Breast epithelium (tissue), 4 donors: ENCODE measurements around the gene OLFML3. TPM values are rescaled to one million over a fixed set of nuclear protein-coding genes. Genes with fewer than 3 reads are reported as not detected.
A peak's percentile ranks its signal among the peaks of the same experiment; 100 is the strongest.

ENCODE experiments used
- DNase-seq, 2 donors: peaks; one replicate each; pipeline ENCODE4 v3.0.0-alpha.2; 2019; ENCODE audit warnings: low spot score in 2 of 2
- H3K27ac ChIP-seq, 2 donors: fragments of 200-600 bp; sonication (generic) in 1 of 2; one replicate each; pipeline ENCODE4 v1.5.1; 2016 to 2019; ENCODE audit warnings: mild to moderate bottlenecking in 1 of 2
- H3K27me3 ChIP-seq, 2 donors: fragments of 200-600 bp; sonication (generic) in 1 of 2; one replicate each; pipeline versions ENCODE4 v1.5.1 to v1.6.0; 2017 to 2019; ENCODE audit warnings: control low read depth in 1 of 2, mild to moderate bottlenecking in 1 of 2
- H3K36me3 ChIP-seq: fragments of 200-600 bp; one replicate; pipeline ENCODE4 v1.5.1; 2019
- H3K4me1 ChIP-seq, 2 donors: fragments of 200-600 bp; sonication (generic); one replicate each; pipeline ENCODE4 v1.5.1; 2016 to 2019; ENCODE audit warnings: control low read depth in 1 of 2
- H3K4me3 ChIP-seq, 3 donors: fragments of 200-600 bp; sonication (generic); 1 replicate in 2 of 3; 2 replicates in 1 of 3; pipeline ENCODE4 v1.5.1; 2016 to 2019; ENCODE audit warnings: mild to moderate bottlenecking in 3 of 3, moderate library complexity in 2 of 3
- H3K9me3 ChIP-seq, 2 donors: fragments of 200-600 bp; sonication (generic) in 1 of 2; one replicate each; pipeline ENCODE4 v1.5.1; 2016 to 2019; ENCODE audit warnings: control low read depth in 1 of 2
- POLR2A ChIP-seq: fragments of 450-650 bp; IDR thresholded peaks from one replicate; pipeline ENCODE4 v1.6.1; 2016; ENCODE audit warnings: antibody characterized with exemption, mild to moderate bottlenecking, moderate library complexity
- POLR2AphosphoS5 ChIP-seq, 3 donors: sonication (generic); formaldehyde crosslinking; IDR thresholded peaks; one replicate each; pipeline ENCODE4 v1.6.1; 2017; ENCODE audit warnings: antibody characterized with exemption in 3 of 3
- intact Hi-C: fragments of 100-400 bp; cut with DNase I; formaldehyde crosslinking; loops from one replicate; pipeline ENCODE4 v1.15.1; 2023; ENCODE audit warnings: low total_unique reads
- total RNA-seq, 3 donors: library from RNA; depleted of rRNA; stranded (reverse); fragments of >200 nt; gene quantifications; one replicate each; pipeline ENCODE4 v1.1.0, GENCODE V29; 2016
- TF ChIP-seq, protein P1 (sequence below), 3 donors: fragments of 450-650 bp; IDR thresholded peaks; one replicate each; pipeline ENCODE4 v1.5.1; 2016 to 2017; ENCODE audit warnings: antibody characterized with exemption in 3 of 3, mild to moderate bottlenecking in 3 of 3, moderate library complexity in 3 of 3

Gene OLFML3, protein sequence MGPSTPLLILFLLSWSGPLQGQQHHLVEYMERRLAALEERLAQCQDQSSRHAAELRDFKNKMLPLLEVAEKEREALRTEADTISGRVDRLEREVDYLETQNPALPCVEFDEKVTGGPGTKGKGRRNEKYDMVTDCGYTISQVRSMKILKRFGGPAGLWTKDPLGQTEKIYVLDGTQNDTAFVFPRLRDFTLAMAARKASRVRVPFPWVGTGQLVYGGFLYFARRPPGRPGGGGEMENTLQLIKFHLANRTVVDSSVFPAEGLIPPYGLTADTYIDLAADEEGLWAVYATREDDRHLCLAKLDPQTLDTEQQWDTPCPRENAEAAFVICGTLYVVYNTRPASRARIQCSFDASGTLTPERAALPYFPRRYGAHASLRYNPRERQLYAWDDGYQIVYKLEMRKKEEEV
- total RNA-seq, result 100 to 1,000 TPM in 1 of 3 donors, 10 to 100 TPM in 2; 46.2 to 155 (median 51.2) TPM

DNA sequence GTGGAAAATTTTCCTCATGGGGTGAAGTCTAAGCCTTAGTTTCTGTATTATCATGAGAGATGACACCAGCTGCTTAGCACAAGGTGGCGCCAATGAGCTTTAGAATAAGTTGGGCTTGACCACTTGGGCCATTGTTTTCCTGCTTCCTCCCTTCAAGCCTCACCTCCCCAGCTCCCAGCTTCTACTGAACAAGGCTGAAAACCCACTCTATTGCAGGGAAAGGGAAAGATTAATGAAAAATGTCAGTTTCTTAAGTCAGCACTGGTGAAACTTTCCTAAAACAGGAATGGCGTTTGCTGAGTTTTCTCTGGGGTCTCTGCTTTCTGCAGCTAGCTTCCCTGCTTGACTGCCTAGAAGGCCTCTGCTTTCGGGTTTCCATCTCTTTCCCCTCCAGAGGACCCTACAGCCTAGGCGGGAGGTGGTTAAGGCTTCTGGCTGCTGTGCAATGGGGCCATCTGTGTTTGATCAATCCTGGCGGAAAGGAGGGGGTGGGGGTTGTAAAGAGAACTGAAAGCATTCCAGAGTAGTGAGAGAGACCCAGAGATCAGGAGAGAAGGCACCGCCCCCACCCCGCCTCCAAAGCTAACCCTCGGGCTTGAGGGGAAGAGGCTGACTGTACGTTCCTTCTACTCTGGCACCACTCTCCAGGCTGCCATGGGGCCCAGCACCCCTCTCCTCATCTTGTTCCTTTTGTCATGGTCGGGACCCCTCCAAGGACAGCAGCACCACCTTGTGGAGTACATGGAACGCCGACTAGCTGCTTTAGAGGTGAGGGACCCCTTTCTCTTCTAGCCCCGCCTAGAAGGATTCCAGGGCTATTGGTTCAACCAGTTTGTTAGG, at the start of gene OLFML3:
OLFML3 (plus strand) TSS at position 612 of the 840 bp plus-strand sequence; CDS start at position 655, 43 bp downstream.
- intact Hi-C loops, result no loop called here
- DNase-seq, result peak; percentile 65 to 70
- Histone ChIP-seq H3K36me3 (no peaks in the 10 kb centered on the region), H3K27me3 (no peaks in the 10 kb centered on the region), H3K27ac (peak within 1 kb of the TSS; percentile 61 to 92), H3K4me1 (peaks cover 5 to 9% of the 10 kb centered on the region in 2 donors), H3K4me3 (peak within 1 kb of the TSS; percentile 44 to 61 (median 47)), H3K9me3 (no peaks in the 10 kb centered on the region)
- TF ChIP-seq POLR2AphosphoS5 (IDR thresholded peaks at IDR 0.05) (peak in 2 of 3 donors; percentile 40 to 50), POLR2A (no peak)
- TF ChIP-seq, protein P1, sequence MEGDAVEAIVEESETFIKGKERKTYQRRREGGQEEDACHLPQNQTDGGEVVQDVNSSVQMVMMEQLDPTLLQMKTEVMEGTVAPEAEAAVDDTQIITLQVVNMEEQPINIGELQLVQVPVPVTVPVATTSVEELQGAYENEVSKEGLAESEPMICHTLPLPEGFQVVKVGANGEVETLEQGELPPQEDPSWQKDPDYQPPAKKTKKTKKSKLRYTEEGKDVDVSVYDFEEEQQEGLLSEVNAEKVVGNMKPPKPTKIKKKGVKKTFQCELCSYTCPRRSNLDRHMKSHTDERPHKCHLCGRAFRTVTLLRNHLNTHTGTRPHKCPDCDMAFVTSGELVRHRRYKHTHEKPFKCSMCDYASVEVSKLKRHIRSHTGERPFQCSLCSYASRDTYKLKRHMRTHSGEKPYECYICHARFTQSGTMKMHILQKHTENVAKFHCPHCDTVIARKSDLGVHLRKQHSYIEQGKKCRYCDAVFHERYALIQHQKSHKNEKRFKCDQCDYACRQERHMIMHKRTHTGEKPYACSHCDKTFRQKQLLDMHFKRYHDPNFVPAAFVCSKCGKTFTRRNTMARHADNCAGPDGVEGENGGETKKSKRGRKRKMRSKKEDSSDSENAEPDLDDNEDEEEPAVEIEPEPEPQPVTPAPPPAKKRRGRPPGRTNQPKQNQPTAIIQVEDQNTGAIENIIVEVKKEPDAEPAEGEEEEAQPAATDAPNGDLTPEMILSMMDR (IDR thresholded peaks at IDR 0.05), result peak; percentile 49 to 86 (median 66)

DNA sequence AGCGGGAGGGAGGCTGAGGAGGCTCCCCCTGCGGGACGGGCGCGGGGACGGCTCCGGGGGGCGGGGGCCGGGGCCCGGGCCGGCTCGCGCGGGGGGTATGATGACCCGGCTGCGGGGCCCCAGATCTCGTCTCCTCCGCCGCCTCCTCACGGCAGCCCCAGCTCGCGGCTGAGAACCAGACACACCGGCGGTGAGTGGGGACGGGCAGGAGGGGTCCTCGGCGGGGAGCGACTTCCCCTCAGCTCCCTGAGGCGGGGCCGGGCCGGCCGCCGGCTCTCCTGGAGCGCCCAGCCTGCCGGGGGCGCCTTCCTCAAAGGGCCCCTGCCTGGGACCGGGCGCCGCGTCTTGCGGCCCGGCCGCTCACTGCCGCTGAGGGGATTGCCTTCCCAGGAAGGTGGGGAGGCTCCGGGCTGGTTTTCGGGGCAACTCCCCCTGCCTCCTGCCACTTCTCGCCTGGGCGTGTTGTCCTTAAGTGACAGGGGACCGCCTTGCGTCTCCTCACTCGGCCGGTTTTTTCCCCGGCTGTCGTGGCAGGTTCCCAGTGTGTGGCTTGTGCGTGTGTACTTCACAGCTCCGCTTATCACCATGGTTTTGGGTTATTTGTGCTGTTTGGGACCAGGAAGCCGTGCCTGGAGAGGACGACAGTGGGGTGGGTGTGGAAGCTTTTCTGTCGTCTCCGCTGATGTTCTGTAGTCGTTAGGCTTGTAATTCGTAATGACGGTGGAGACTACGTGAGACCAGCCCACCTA, 49.4 kb upstream of the OLFML3 start:
- no peaks in the 10 kb centered on the region for H3K4me1 ChIP-seq
- H3K27ac ChIP-seq, result peak overlapping the region; percentile 88 to 97
- H3K27me3 ChIP-seq, result no peaks in the 10 kb centered on the region
- TF ChIP-seq, protein P1 (IDR thresholded peaks at IDR 0.05), result no peak
- TF ChIP-seq POLR2AphosphoS5 (IDR thresholded peaks at IDR 0.05) (peak in 2 of 3 donors; percentile 13 to 22), POLR2A (no peak)
- H3K9me3 ChIP-seq, result no peaks in the 10 kb centered on the region
- no peaks in the 10 kb centered on the region for H3K36me3 ChIP-seq
- H3K4me3 ChIP-seq, result peak overlapping the region; percentile 71 to 87 (median 84)
- peak; percentile 41 to 57 for DNase-seq
- intact Hi-C loops, result loop anchor here (1.0 kb wide), 1 partner anchor 25 kb away; the partner anchor contains the start of gene DCLRE1B

DNA sequence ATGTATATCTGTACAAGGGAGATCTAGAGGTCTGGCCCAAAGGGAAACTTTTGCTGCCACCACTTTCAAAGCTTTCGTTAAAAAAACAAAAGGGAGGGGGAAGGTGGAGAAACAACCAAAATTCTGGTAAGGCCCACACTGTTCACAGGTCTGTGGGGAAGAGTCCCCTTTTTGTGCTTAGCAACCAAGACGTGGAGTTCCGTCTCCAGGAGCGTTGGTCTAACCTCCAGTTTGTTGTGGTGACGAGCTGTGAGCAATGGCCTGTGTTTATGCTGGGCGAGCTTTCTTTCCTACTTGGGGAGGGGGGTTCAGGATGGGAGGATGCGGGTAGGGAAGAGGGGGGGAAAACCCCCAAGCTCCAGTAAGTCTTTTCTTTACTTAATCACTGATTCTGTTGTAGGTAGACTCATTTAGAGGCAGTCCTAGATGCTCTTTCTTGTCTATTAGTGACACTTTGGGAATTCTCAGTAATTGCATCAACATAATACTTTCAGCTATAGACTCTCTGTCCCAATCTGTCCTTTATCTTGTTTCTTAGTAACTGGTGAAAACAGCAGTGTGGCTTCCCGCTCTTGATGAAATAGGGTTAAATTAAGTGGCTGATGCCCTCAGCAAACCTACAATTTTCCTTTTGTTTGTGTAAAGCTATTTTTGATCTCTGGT, 48.6 kb upstream of the OLFML3 start:
- Histone ChIP-seq H3K27me3 (no peaks in the 10 kb centered on the region), H3K4me3 (peak overlapping the region; percentile 71 to 87 (median 84)), H3K4me1 (no peaks in the 10 kb centered on the region), H3K36me3 (no peaks in the 10 kb centered on the region), H3K9me3 (no peaks in the 10 kb centered on the region), H3K27ac (peak overlapping the region; percentile 88 to 97)
- TF ChIP-seq POLR2A (no peak), POLR2AphosphoS5 (IDR thresholded peaks at IDR 0.05) (no peak)
- TF ChIP-seq, protein P1 (IDR thresholded peaks at IDR 0.05), result no peak
- DNase-seq, result peak in 1 of 2 donors; percentile 48
- intact Hi-C loops, result no loop called here

DNA sequence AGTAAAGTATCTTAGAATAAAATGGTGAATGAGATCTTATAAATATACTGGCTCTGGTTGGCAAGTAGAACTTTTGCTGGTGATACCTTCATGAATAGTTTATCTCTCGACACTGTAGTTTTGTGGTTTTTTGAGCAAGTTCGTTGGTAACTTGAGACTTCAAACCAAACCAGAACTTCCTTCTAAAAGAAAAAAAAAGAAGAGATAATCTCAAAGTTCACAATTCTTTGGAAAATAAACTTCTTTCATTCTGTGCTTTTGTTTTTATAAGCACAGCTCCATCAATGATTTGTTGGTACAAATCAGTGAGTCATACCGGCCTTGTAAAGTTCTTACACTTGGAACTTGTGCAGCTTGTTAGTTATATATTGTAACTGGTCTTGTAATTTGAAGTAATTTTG, 47.8 kb upstream of the OLFML3 start:
- Histone ChIP-seq H3K9me3 (no peaks in the 10 kb centered on the region), H3K36me3 (no peaks in the 10 kb centered on the region), H3K4me1 (no peaks in the 10 kb centered on the region), H3K27ac (peak overlapping the region in 1 of 2 donors; percentile 88), H3K27me3 (no peaks in the 10 kb centered on the region), H3K4me3 (no peak overlapping the region)
- intact Hi-C loops, result no loop called here
- DNase-seq, result no peak
- TF ChIP-seq, protein P1 (IDR thresholded peaks at IDR 0.05), result no peak
- TF ChIP-seq POLR2AphosphoS5 (IDR thresholded peaks at IDR 0.05), result no peak
- no peak for TF ChIP-seq POLR2A
